ENCODE results near the gene KIF9.

KIF9 gene

DNA sequence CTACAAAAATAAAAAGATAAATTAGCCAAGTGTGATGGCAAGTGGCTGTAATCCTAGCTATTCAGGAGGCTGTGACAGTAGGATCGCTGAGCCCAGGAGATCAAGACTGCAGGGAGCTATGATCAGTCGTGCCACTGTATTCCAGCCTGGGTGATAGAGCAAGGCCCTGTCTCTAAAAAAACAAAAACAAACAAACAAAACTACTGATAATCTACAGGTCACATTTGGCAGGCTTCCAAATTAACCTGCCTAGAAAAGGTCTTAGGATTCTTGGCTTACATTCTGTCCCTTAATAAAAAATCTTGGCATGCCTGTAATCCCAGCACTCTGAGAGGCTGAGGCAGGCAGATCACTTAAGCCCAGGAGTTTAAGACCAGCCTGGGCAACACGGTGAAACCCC is 85.3 kb downstream of the KIF9 start:
- TF ChIP-seq TOX (CRISPR knock-in tag; IDR thresholded peaks at IDR 0.05; ENCODE audit: borderline replicate concordance) (no peak), ZNF70 (CRISPR knock-in tag; IDR thresholded peaks at IDR 0.05) (no peak), ZNF8 (CRISPR knock-in tag; IDR thresholded peaks at IDR 0.05) (no peak), BACH2 (CRISPR knock-in tag; IDR thresholded peaks at IDR 0.05; ENCODE audit: borderline replicate concordance) (no peak), TCF4 (CRISPR knock-in tag; IDR thresholded peaks at IDR 0.05; ENCODE audit: borderline replicate concordance) (no peak), ZNF565 (CRISPR knock-in tag; conservative IDR thresholded peaks at IDR 0.05; ENCODE audit: low read depth) (no peak), ZC3H10 (CRISPR knock-in tag; IDR thresholded peaks at IDR 0.05) (no peak), PPARA (CRISPR knock-in tag; IDR thresholded peaks at IDR 0.05; ENCODE audit: borderline replicate concordance) (no peak), ZFP30 (CRISPR knock-in tag; IDR thresholded peaks at IDR 0.05) (no peak), GLIS3 (CRISPR knock-in tag; IDR thresholded peaks at IDR 0.05) (no peak), CSDC2 (CRISPR knock-in tag; IDR thresholded peaks at IDR 0.05) (no peak)
- TF ChIP-seq, protein P1, sequence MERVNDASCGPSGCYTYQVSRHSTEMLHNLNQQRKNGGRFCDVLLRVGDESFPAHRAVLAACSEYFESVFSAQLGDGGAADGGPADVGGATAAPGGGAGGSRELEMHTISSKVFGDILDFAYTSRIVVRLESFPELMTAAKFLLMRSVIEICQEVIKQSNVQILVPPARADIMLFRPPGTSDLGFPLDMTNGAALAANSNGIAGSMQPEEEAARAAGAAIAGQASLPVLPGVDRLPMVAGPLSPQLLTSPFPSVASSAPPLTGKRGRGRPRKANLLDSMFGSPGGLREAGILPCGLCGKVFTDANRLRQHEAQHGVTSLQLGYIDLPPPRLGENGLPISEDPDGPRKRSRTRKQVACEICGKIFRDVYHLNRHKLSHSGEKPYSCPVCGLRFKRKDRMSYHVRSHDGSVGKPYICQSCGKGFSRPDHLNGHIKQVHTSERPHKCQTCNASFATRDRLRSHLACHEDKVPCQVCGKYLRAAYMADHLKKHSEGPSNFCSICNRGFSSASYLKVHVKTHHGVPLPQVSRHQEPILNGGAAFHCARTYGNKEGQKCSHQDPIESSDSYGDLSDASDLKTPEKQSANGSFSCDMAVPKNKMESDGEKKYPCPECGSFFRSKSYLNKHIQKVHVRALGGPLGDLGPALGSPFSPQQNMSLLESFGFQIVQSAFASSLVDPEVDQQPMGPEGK (CRISPR knock-in tag; IDR thresholded peaks at IDR 0.05; ENCODE audit: borderline replicate concordance) = no peak
- TF ChIP-seq, protein P2, sequence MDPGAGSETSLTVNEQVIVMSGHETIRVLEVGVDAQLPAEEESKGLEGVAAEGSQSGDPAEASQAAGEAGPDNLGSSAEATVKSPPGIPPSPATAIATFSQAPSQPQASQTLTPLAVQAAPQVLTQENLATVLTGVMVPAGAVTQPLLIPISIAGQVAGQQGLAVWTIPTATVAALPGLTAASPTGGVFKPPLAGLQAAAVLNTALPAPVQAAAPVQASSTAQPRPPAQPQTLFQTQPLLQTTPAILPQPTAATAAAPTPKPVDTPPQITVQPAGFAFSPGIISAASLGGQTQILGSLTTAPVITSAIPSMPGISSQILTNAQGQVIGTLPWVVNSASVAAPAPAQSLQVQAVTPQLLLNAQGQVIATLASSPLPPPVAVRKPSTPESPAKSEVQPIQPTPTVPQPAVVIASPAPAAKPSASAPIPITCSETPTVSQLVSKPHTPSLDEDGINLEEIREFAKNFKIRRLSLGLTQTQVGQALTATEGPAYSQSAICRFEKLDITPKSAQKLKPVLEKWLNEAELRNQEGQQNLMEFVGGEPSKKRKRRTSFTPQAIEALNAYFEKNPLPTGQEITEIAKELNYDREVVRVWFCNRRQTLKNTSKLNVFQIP (CRISPR knock-in tag; IDR thresholded peaks at IDR 0.05; ENCODE audit: borderline replicate concordance, low read depth) = no peak
- TF ChIP-seq, protein P3, sequence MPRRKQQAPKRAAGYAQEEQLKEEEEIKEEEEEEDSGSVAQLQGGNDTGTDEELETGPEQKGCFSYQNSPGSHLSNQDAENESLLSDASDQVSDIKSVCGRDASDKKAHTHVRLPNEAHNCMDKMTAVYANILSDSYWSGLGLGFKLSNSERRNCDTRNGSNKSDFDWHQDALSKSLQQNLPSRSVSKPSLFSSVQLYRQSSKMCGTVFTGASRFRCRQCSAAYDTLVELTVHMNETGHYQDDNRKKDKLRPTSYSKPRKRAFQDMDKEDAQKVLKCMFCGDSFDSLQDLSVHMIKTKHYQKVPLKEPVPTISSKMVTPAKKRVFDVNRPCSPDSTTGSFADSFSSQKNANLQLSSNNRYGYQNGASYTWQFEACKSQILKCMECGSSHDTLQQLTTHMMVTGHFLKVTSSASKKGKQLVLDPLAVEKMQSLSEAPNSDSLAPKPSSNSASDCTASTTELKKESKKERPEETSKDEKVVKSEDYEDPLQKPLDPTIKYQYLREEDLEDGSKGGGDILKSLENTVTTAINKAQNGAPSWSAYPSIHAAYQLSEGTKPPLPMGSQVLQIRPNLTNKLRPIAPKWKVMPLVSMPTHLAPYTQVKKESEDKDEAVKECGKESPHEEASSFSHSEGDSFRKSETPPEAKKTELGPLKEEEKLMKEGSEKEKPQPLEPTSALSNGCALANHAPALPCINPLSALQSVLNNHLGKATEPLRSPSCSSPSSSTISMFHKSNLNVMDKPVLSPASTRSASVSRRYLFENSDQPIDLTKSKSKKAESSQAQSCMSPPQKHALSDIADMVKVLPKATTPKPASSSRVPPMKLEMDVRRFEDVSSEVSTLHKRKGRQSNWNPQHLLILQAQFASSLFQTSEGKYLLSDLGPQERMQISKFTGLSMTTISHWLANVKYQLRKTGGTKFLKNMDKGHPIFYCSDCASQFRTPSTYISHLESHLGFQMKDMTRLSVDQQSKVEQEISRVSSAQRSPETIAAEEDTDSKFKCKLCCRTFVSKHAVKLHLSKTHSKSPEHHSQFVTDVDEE (CRISPR knock-in tag; IDR thresholded peaks at IDR 0.05) = no peak
- ATAC-seq = no peak

DNA sequence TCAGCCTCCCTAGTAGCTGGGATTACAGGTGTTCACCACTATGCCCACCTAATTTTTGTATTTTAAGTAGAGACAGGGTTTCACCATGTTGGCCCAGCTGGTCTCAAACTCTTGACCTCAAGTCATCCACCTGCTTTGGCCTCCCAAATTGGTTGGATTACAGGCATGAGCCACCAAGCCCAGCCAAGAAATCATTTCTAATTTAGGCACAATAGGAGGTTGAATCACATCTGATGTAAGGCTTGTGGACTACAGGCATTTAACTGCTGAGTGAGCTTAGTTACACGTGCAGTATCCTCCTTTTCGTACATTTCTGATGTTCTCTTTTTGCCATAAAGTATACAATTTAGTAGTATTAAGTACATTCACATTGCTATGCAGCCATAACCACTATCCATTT is 87.6 kb downstream of the KIF9 start:
- TF ChIP-seq ZNF565 (CRISPR knock-in tag; conservative IDR thresholded peaks at IDR 0.05; ENCODE audit: low read depth) (no peak), ZFP30 (CRISPR knock-in tag; IDR thresholded peaks at IDR 0.05) (no peak)
- no peak for ATAC-seq

DNA sequence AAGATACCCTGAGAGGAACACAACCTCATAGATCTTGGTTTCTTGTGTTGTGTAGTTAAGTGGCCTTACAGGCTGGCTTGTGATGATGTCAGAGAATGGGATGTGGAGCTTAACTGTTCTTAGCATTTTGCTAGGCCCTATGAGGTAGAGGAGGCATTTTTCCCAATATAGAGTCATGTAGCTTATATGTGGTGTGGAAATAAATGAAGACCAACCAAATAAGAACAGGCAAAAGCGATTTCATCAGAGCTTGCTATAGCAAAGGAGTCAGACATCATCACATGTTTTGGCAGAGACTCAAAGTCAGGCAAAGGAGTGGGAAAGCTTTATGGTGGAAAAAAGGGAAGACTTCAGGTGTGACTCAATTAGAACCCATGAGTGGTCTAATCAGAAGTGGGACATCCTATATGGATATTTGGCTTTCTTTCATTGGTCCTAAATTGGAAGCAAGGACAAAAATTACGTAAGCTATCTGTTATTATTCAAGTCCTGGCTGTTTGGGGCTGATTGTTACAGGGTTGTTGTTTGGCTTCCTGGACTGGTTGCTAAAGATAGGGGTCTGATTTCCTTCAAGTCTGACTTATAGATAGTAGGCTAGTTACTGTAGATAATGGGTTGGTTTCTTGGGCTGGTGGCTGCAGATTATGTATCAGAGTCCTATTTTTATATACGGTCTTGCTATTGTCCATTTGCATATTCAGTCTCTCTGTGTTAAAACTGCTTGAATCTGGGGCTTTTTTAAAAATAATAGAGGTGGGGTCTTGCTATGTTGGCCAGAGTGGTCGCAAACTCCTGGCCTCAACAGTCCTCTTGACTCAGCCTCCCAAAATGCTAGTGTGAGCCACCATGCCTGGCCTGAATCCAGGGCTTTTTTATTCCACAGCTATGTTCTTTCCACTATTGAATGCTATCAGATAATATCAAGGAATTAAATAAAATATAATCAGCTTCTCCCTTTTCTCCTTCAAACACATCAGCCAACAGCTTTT is 88.4 kb downstream of the KIF9 start:
- TF ChIP-seq GLIS3 (CRISPR knock-in tag; IDR thresholded peaks at IDR 0.05) (no peak), ZFP3 (CRISPR knock-in tag; IDR thresholded peaks at IDR 0.05) (no peak), ZNF565 (CRISPR knock-in tag; conservative IDR thresholded peaks at IDR 0.05; ENCODE audit: low read depth) (no peak), RARB (CRISPR knock-in tag; IDR thresholded peaks at IDR 0.05) (no peak), TCF4 (CRISPR knock-in tag; IDR thresholded peaks at IDR 0.05; ENCODE audit: borderline replicate concordance) (no peak), OSR1 (CRISPR knock-in tag; IDR thresholded peaks at IDR 0.05) (no peak), TOX (CRISPR knock-in tag; IDR thresholded peaks at IDR 0.05; ENCODE audit: borderline replicate concordance) (no peak), ARNTL (CRISPR knock-in tag; IDR thresholded peaks at IDR 0.05; ENCODE audit: borderline replicate concordance, low read depth) (no peak), BACH2 (CRISPR knock-in tag; IDR thresholded peaks at IDR 0.05; ENCODE audit: borderline replicate concordance) (no peak), ESRRG (CRISPR knock-in tag; IDR thresholded peaks at IDR 0.05) (no peak), ZNF70 (CRISPR knock-in tag; IDR thresholded peaks at IDR 0.05) (no peak), CSDC2 (CRISPR knock-in tag; IDR thresholded peaks at IDR 0.05) (no peak), ZC3H10 (CRISPR knock-in tag; IDR thresholded peaks at IDR 0.05) (no peak), ISL1 (CRISPR knock-in tag; IDR thresholded peaks at IDR 0.05) (no peak), ZFP30 (CRISPR knock-in tag; IDR thresholded peaks at IDR 0.05) (no peak)
- TF ChIP-seq, protein P2 (CRISPR knock-in tag; IDR thresholded peaks at IDR 0.05; ENCODE audit: borderline replicate concordance, low read depth) = no peak
- TF ChIP-seq, protein P4, sequence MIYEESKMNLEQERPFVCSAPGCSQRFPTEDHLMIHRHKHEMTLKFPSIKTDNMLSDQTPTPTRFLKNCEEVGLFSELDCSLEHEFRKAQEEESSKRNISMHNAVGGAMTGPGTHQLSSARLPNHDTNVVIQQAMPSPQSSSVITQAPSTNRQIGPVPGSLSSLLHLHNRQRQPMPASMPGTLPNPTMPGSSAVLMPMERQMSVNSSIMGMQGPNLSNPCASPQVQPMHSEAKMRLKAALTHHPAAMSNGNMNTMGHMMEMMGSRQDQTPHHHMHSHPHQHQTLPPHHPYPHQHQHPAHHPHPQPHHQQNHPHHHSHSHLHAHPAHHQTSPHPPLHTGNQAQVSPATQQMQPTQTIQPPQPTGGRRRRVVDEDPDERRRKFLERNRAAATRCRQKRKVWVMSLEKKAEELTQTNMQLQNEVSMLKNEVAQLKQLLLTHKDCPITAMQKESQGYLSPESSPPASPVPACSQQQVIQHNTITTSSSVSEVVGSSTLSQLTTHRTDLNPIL (CRISPR knock-in tag; IDR thresholded peaks at IDR 0.05; ENCODE audit: low read depth) = no peak
- TF ChIP-seq, protein P1 (CRISPR knock-in tag; IDR thresholded peaks at IDR 0.05; ENCODE audit: borderline replicate concordance) = no peak
- TF ChIP-seq, protein P5, sequence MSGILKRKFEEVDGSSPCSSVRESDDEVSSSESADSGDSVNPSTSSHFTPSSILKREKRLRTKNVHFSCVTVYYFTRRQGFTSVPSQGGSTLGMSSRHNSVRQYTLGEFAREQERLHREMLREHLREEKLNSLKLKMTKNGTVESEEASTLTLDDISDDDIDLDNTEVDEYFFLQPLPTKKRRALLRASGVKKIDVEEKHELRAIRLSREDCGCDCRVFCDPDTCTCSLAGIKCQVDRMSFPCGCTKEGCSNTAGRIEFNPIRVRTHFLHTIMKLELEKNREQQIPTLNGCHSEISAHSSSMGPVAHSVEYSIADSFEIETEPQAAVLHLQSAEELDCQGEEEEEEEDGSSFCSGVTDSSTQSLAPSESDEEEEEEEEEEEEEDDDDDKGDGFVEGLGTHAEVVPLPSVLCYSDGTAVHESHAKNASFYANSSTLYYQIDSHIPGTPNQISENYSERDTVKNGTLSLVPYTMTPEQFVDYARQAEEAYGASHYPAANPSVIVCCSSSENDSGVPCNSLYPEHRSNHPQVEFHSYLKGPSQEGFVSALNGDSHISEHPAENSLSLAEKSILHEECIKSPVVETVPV (CRISPR knock-in tag; IDR thresholded peaks at IDR 0.05) = no peak
- no peak for ATAC-seq
